GM23338 (cell line): ENCODE measurements around the gene HIP1. TPM values are rescaled to one million over a fixed set of nuclear protein-coding genes. Genes with fewer than 3 reads are reported as not detected.
"Not testable (repeated sequence)": the region's sequence is repeated elsewhere in the genome, so short reads cannot be mapped to it uniquely, and the experiment has no call there.

Experiments
- ATAC-seq: fragments of 200-7000 bp; cut with Tn5 transposase; 3 replicates; pipeline ENCODE4 v1.9.1; 2020
- DNase-seq: peaks from one replicate; pipeline ENCODE4 v3.0.0-alpha.2; 2015; ENCODE audit warnings: low spot score
- H2AFZ ChIP-seq: fragments of 200-600 bp; sonication (generic); 2 replicates; pipeline ENCODE4 v1.8.0; 2016; ENCODE audit warnings: antibody characterized with exemption, mild to moderate bottlenecking, moderate library complexity
- H3F3A ChIP-seq: fragments of 200-600 bp; sonication (generic); replicated peaks from 2 replicates; pipeline ENCODE4 v1.8.0; 2017; ENCODE audit warnings: antibody characterized with exemption, mixed run types, low read depth
- H3K27ac ChIP-seq: fragments of 200-600 bp; sonication (generic); 2 replicates; pipeline ENCODE4 v1.6.1; 2016; ENCODE audit warnings: low read depth
- H3K27me3 ChIP-seq: fragments of 200-600 bp; sonication (generic); 2 replicates; pipeline ENCODE4 v1.8.0; 2016; ENCODE audit warnings: mild to moderate bottlenecking, mixed run types, moderate library complexity; ENCODE audit not compliant: insufficient read depth
- H3K36me3 ChIP-seq: fragments of 200-600 bp; sonication (generic); 2 replicates; pipeline ENCODE4 v1.8.0; 2016; ENCODE audit warnings: mild to moderate bottlenecking; ENCODE audit not compliant: insufficient read depth
- H3K4me1 ChIP-seq: fragments of 200-600 bp; sonication (generic); 2 replicates; pipeline ENCODE4 v1.8.0; 2016; ENCODE audit warnings: mild to moderate bottlenecking, moderate library complexity; ENCODE audit not compliant: insufficient read depth
- H3K4me2 ChIP-seq: fragments of 200-600 bp; sonication (generic); 2 replicates; pipeline ENCODE4 v1.7.1; 2017; ENCODE audit warnings: mixed run types
- H3K4me3 ChIP-seq: fragments of 200-600 bp; sonication (generic); 2 replicates; pipeline ENCODE4 v1.6.1; 2016; ENCODE audit warnings: mixed run types
- H3K79me2 ChIP-seq: fragments of 200-600 bp; sonication (generic); replicated peaks from 2 replicates; pipeline ENCODE4 v1.8.0; 2017; ENCODE audit warnings: mild to moderate bottlenecking; ENCODE audit not compliant: insufficient read depth
- H3K9me2 ChIP-seq: fragments of 200-600 bp; sonication (generic); 2 replicates; pipeline ENCODE4 v1.8.0; 2017; ENCODE audit not compliant: insufficient read depth
- H4K20me1 ChIP-seq: fragments of 200-600 bp; sonication (generic); replicated peaks from 2 replicates; pipeline ENCODE4 v1.8.0; 2017; ENCODE audit warnings: mild to moderate bottlenecking; ENCODE audit not compliant: insufficient read depth
- H3K27ac Mint-ChIP-seq: 2 replicates; pipeline ENCODE4 v1.8.0; 2020; ENCODE audit warnings: inconsistent platforms, mild to moderate bottlenecking, moderate library complexity, mixed read lengths
- H3K27me3 Mint-ChIP-seq: 3 replicates; pipeline ENCODE4 v1.8.0; 2022; ENCODE audit warnings: low read depth, mild to moderate bottlenecking, moderate library complexity, mixed read lengths, inconsistent platforms; ENCODE audit not compliant: insufficient read depth, poor library complexity
- H3K36me3 Mint-ChIP-seq: 3 replicates; pipeline ENCODE4 v1.8.0; 2021; ENCODE audit warnings: low read depth, mild to moderate bottlenecking, inconsistent platforms, moderate library complexity, mixed read lengths
- H3K4me1 Mint-ChIP-seq: 3 replicates; pipeline ENCODE4 v1.8.0; 2020; ENCODE audit warnings: mild to moderate bottlenecking, inconsistent platforms, mixed read lengths
- H3K4me3 Mint-ChIP-seq: 3 replicates; pipeline ENCODE4 v1.8.0; 2021; ENCODE audit warnings: moderate library complexity, mild to moderate bottlenecking, inconsistent platforms, mixed read lengths
- H3K9me3 Mint-ChIP-seq: 3 replicates; pipeline ENCODE4 v1.8.0; 2020; ENCODE audit warnings: moderate library complexity, mild to moderate bottlenecking, inconsistent platforms, mixed read lengths
- ETS1 ChIP-seq: IDR thresholded peaks from 2 replicates; pipeline ENCODE4 v1.6.1; 2016; ENCODE audit warnings: antibody characterized with exemption
- EZH2phosphoT487 ChIP-seq: fragments of 200-600 bp; sonication (generic); IDR thresholded peaks from one replicate; pipeline ENCODE4 v1.8.1; 2018; ENCODE audit warnings: antibody characterized with exemption; ENCODE audit not compliant: unreplicated experiment
- STAT1 ChIP-seq: IDR thresholded peaks from one replicate; pipeline ENCODE4 v1.6.1; 2016; ENCODE audit warnings: antibody characterized with exemption; ENCODE audit not compliant: unreplicated experiment
- ZNF114 ChIP-seq: fragments of 250-450 bp; sonication (Bioruptor Pico); IDR thresholded peaks from 2 replicates; pipeline ENCODE4 v1.5.0; 2020; ENCODE audit warnings: mild to moderate bottlenecking, moderate library complexity
- polyA plus RNA-seq: library from polyadenylated mRNA; unstranded; fragments of >200 nt; fragmentation: Nextera tagmentation; extraction: Ambion mirVana; gene quantifications from 2 replicates; pipeline ENCODE4 v1.2.1, GENCODE V29; 2016
- total RNA-seq: library from RNA; depleted of rRNA; stranded (reverse); fragments of >200 nt; shearing (Covaris generic); gene quantifications from 2 replicates; pipeline ENCODE4 v1.2.3, GENCODE V29; 2014

Gene HIP1
- total and polyA plus RNA-seq, 2 experiments from 2014 or later: 24.9 to 80.8 TPM

- not testable (repeated sequence) for H3K27me3 Mint-ChIP-seq, DNase-seq, H3F3A ChIP-seq, H2AFZ ChIP-seq, H3K9me2 ChIP-seq, H4K20me1 ChIP-seq, H3K27me3 ChIP-seq, H3K27ac ChIP-seq, H3K79me2 ChIP-seq, H3K27ac Mint-ChIP-seq, H3K36me3 ChIP-seq, H3K4me3 Mint-ChIP-seq, ATAC-seq
- Mint-ChIP-seq H3K36me3 (peaks cover 33% of the 10 kb centered on the region), H3K4me1 (peaks cover 27% of the 10 kb centered on the region), H3K9me3 (peaks cover 37% of the 10 kb centered on the region)
- Histone ChIP-seq H3K4me1 (peaks cover 11% of the 10 kb centered on the region), H3K4me2 (peak overlapping the region; percentile 57), H3K4me3 (0 out of 2 replicates have a peak overlapping the region, but pooled peaks have one; percentile 42)
Measured at GRCh38 chr7:75780647-75781273, 42.0 kb upstream of the HIP1 start.

DNA sequence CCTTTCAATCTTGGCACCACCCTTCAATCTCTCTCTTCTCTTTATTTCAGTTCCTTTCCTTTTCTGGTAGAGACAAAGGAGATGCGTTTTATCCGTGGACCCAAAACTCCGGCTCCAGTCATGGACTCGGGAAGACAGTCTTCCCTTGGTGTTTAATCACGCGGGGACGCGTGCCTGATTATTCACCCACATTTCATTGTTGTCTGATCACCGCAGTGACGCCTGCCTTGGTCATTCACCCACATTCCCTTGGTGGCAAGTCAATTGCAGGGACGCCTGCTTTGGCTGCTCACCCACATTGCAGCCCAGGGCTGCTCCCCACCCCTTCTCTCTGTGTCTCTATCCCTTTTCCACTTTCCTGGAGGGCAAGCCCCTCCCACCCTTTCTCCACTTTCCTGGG lies 40.8 kb upstream of the HIP1 start:
- not testable (repeated sequence) for DNase-seq, H3K27me3 Mint-ChIP-seq, ATAC-seq, H3K9me2 ChIP-seq, H3K79me2 ChIP-seq, H4K20me1 ChIP-seq, H3K4me3 Mint-ChIP-seq, H2AFZ ChIP-seq, H3K27me3 ChIP-seq, H3K36me3 ChIP-seq, H3F3A ChIP-seq
- Histone ChIP-seq H3K27ac (0 out of 2 replicates have a peak overlapping the region, but pooled peaks have one; percentile 55), H3K4me1 (peaks cover 11% of the 10 kb centered on the region), H3K4me2 (peak overlapping the region; percentile 70), H3K4me3 (peak overlapping the region; percentile 42)
- Mint-ChIP-seq H3K9me3 (peaks cover 37% of the 10 kb centered on the region), H3K27ac (peak overlapping the region; percentile 8; the same call in 1 of the 2 replicates), H3K36me3 (peaks cover 33% of the 10 kb centered on the region), H3K4me1 (peaks cover 27% of the 10 kb centered on the region)

DNA sequence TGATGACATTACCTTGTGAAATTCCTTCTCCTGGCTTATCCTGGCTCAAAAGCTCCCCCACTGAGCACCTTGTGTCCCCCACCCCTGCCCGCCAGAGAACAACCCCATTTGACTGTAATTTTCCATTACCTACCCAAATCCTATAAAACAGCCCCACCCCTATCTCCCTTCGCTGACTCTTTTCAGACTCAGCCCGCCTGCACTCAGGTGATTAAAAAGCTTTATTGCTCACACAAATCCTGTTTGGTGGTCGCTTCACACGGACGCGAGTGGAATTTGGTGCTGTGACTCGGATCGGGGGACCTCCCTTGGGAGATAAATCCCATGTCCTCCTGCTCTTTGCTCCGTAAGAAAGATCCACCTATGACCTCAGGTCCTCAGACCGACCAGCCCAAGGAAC lies 40.3 kb upstream of the HIP1 start:
- Mint-ChIP-seq H3K27ac (peak overlapping the region; percentile 8; the same call in 1 of the 2 replicates), H3K36me3 (peaks cover 32% of the 10 kb centered on the region), H3K4me1 (peaks cover 24% of the 10 kb centered on the region), H3K9me3 (peaks cover 36% of the 10 kb centered on the region)
- H2AFZ ChIP-seq, H3F3A ChIP-seq, H3K27me3 ChIP-seq, H4K20me1 ChIP-seq, H3K36me3 ChIP-seq, H3K4me3 Mint-ChIP-seq, ATAC-seq, H3K27me3 Mint-ChIP-seq, H3K79me2 ChIP-seq, H3K9me2 ChIP-seq, DNase-seq: not testable (repeated sequence)
- peaks cover 11% of the 10 kb centered on the region for H3K4me1 ChIP-seq
- peak overlapping the region; percentile 42 for H3K4me3 ChIP-seq
- peak overlapping the region; percentile 55; the same call in 1 of the 2 replicates for H3K27ac ChIP-seq
- peak overlapping the region; percentile 70 for H3K4me2 ChIP-seq

DNA sequence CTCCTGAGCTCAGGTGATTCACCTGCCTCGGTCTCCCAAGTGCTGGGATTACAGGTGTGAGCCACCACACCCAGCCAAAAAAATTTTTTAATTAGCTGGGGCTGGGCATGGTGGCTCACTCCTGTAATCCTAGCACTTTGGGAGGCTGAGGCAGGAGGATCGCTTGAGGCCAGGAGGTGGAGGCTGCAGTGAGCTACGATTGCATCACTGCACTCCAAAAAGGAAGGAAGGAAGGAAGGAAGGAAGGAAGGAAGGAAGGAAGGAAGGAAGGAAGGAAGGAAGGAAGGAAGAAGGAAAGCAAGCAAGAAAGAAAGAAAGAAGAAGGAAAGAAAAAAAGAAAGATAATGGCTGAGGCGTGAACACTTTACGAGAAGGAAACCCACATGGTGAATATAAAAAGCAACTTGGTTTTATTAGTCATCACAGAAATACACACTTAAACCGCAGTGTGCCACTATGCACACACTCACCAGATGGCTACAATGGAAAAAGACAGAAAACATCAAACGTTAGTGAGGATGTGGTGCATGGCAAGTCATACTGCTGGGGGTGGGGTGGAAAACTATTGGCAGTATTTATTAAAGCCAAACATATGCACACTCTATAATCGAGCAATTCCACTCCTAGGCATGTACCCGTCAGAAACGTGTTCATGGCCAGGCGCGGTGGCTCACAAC lies 37.7 kb upstream of the HIP1 start:
- no peaks in the 10 kb centered on the region for H3K9me2 ChIP-seq
- H3K27ac ChIP-seq: no peak overlapping the region
- H3K4me1 Mint-ChIP-seq: peaks cover 21% of the 10 kb centered on the region
- no peak overlapping the region for H3K4me3 ChIP-seq
- H3K27ac Mint-ChIP-seq: no peak overlapping the region
- TF ChIP-seq ZNF114 (no peak), STAT1 (no peak), ETS1 (no peak), EZH2phosphoT487 (no peak)
- H3K4me1 ChIP-seq: peaks cover 11% of the 10 kb centered on the region
- H2AFZ ChIP-seq: no peak overlapping the region
- peaks cover 14% of the 10 kb centered on the region for H3K9me3 Mint-ChIP-seq
- peaks cover 8% of the 10 kb centered on the region for H3K27me3 Mint-ChIP-seq
- no peak overlapping the region for H3K4me3 Mint-ChIP-seq
- DNase-seq (no peak), ATAC-seq (no peak)
- H3K36me3 ChIP-seq: no peaks in the 10 kb centered on the region
- H3K36me3 Mint-ChIP-seq: peaks cover 10% of the 10 kb centered on the region
- H3F3A ChIP-seq: no peaks in the 10 kb centered on the region; the same call in 1 of the 2 replicates
- H3K27me3 ChIP-seq: no peaks in the 10 kb centered on the region
- no peaks in the 10 kb centered on the region for H3K79me2 ChIP-seq
- H4K20me1 ChIP-seq: no peaks in the 10 kb centered on the region
- no peak overlapping the region for H3K4me2 ChIP-seq

- H3K36me3 Mint-ChIP-seq, H3K4me1 Mint-ChIP-seq, H3K27ac Mint-ChIP-seq, H3K9me3 Mint-ChIP-seq, H3K4me3 Mint-ChIP-seq, H3K27ac ChIP-seq, H3K36me3 ChIP-seq, H3K4me3 ChIP-seq, ATAC-seq, H3K4me2 ChIP-seq, H3K27me3 Mint-ChIP-seq, H3K27me3 ChIP-seq, H3K9me2 ChIP-seq, H3K4me1 ChIP-seq, DNase-seq, H4K20me1 ChIP-seq, H3K79me2 ChIP-seq, H3F3A ChIP-seq: not testable (repeated sequence)
- H2AFZ ChIP-seq: 0 out of 2 replicates have a peak overlapping the region, but pooled peaks have one; percentile 7
Measured at GRCh38 chr7:75773958-75774357, 35.2 kb upstream of the HIP1 start.
